IPS-15b (cell line): Measurements from ENCODE around the gene PEX7.
"Not testable (repeated sequence)": the region's sequence is repeated elsewhere in the genome, so short reads cannot be mapped to it uniquely, and the experiment has no call there.

ENCODE experiments used
- H3K27me3 ChIP-seq: one replicate; pipeline ENCODE4 v1.6.1; 2013; ENCODE audit warnings: low read length; ENCODE audit not compliant: control insufficient read depth, insufficient read depth
- H3K36me3 ChIP-seq: one replicate; pipeline ENCODE4 v1.6.1; 2013; ENCODE audit warnings: low read length; ENCODE audit not compliant: control insufficient read depth, insufficient read depth
- H3K4me1 ChIP-seq: one replicate; pipeline ENCODE4 v1.6.1; 2013; ENCODE audit warnings: mild to moderate bottlenecking, low read length; ENCODE audit not compliant: control insufficient read depth, insufficient read depth
- H3K4me3 ChIP-seq: one replicate; pipeline ENCODE4 v1.5.1; 2013; ENCODE audit warnings: low read depth, low read length
- H3K9ac ChIP-seq: one replicate; pipeline ENCODE4 v1.6.1; 2013; ENCODE audit warnings: low read depth, mild to moderate bottlenecking, low read length
- H3K9me3 ChIP-seq: one replicate; pipeline ENCODE4 v1.6.1; 2013; ENCODE audit warnings: mild to moderate bottlenecking, low read length; ENCODE audit not compliant: control insufficient read depth, insufficient read depth

PEX7 gene

DNA sequence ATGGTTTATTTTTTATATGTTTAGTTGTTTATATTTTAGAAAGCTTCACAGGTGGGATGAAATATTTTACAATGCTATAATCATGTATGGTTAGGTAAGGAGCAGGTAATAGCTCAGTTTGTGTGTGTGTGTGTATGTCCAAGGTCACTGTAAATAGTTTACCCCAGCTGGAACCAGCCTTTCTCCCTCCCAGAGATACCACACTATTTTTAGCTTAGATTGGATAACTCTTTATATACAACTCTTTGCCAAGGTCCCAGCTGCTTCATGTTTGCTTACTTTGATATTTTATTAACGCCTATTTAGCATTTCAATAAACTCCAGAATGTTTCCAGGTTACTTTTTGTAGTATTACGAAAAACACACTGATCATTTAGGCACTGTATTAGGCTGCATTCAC lies 1.8 kb upstream of the PEX7 start:
- no peaks in the 10 kb centered on the region for H3K4me1 ChIP-seq
- no peaks in the 10 kb centered on the region for H3K36me3 ChIP-seq
- no peaks in the 10 kb centered on the region for H3K9me3 ChIP-seq
- H3K9ac ChIP-seq = no peak overlapping the region
- no peaks in the 10 kb centered on the region for H3K27me3 ChIP-seq
- no peak overlapping the region for H3K4me3 ChIP-seq

DNA sequence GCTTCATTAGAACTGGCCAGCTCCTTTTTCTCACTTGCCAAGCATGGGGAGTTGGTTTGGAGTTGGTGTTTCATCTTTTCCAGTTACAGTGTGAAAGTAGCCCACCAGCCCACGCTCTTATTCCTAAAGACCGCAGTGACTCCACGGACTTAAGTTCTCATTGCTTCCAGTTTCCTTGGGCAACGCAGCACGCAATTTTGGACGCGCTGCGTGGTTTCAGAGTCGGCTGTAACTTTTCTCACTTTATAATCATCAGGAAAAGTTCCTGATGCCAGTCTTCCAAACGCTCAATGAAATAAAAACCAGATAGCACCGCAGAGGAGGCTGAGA lies 381 bp upstream of the PEX7 start:
- H3K4me1 ChIP-seq = no peaks in the 10 kb centered on the region
- peak overlapping the region; percentile 71 for H3K9ac ChIP-seq
- H3K27me3 ChIP-seq = no peaks in the 10 kb centered on the region
- H3K36me3 ChIP-seq = no peaks in the 10 kb centered on the region
- H3K4me3 ChIP-seq = peak overlapping the region; percentile 85
- H3K9me3 ChIP-seq = no peaks in the 10 kb centered on the region

DNA sequence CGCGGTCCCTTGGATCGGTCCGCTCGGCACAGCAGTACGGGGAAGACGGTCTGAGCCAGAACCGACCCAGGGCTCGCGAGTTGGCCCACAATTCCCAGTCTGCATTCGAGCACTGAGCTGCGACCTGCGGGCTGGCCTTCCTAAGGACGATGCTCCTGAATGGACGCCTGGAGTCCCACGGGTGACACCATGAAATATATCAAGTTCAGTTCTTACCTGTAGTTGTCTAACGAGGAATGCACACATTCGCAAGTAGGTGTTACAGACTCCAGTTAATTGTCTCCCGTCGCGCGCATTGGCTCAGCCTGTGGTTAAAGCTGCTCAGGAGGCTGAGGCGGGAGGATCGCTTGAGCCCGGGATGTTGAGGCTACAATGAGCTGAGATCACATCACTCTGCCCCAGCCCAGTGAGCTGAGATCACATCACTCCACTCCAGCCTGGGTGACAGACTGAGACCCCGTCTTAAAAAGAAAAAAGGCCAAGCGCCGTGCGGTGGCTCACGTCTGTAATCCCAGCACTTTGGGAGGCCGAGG lies 802 bp downstream of the PEX7 start:
- Histone ChIP-seq H3K4me3 (peak overlapping the region; percentile 85), H3K36me3 (no peaks in the 10 kb centered on the region), H3K4me1 (no peaks in the 10 kb centered on the region), H3K9ac (peak overlapping the region; percentile 94), H3K27me3 (no peaks in the 10 kb centered on the region), H3K9me3 (no peaks in the 10 kb centered on the region)

DNA sequence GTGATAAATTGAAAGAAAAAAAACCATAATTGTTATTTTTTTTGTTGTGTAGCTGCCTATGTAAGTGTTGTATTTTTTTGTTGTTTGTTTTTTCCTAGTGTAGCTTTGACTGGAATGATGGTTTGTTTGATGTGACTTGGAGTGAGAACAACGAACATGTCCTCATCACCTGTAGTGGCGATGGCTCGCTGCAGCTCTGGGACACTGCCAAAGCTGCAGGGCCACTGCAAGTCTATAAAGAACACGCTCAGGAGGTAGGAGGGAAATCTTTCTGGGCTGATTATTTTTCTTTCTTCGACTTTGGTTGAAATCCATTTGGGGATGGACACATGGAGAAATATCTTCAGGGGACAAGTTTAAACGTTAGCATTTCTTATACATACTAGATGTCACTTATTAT lies 3.8 kb downstream of the PEX7 start:
- H3K36me3 ChIP-seq = no peaks in the 10 kb centered on the region

DNA sequence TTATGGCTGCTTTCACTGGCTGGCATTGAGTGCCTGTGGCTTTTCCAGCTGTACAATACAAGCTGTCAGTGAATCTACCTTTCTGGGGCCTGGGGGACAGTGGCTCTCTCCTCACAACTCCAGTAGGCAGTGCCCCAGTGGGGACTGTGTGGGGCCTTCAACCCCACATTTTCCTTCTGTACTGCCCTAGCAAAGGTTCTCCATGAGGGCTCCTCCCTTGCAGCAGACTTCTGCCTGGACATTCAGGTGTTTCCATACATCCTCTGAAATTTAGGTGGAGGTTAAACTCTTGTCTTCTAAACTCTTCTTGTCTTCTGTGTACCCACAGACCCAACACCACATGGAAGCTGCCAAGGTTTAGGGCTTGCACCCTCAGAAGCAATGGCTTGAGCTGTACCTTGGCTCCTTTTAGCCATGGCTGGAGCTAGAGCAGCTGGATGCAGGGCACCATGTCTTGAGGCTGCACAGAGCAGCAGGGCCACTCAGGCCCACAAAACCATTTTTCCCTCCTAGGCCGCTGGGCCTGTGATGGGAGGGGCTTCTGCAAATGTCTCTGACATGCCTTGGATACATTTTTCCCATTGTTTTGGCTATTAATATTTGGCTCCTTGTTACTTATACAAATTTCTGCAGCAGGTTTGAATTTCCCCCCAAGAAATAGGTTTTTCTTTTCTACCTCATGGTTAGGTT lies 9.6 kb downstream of the PEX7 start:
- no peaks in the 10 kb centered on the region for H3K27me3 ChIP-seq
- no peak overlapping the region for H3K9ac ChIP-seq
- peaks cover 9% of the 10 kb centered on the region for H3K9me3 ChIP-seq
- H3K4me3 ChIP-seq = no peak overlapping the region
- H3K36me3 ChIP-seq = peaks cover 14% of the 10 kb centered on the region
- H3K4me1 ChIP-seq = no peaks in the 10 kb centered on the region

More for the DNA sequence above, 3.8 kb downstream of the PEX7 start:
- Histone ChIP-seq H3K4me3 (no peak overlapping the region), H3K9me3 (peaks cover 2% of the 10 kb centered on the region), H3K9ac (no peak overlapping the region), H3K4me1 (no peaks in the 10 kb centered on the region), H3K27me3 (no peaks in the 10 kb centered on the region)

DNA sequence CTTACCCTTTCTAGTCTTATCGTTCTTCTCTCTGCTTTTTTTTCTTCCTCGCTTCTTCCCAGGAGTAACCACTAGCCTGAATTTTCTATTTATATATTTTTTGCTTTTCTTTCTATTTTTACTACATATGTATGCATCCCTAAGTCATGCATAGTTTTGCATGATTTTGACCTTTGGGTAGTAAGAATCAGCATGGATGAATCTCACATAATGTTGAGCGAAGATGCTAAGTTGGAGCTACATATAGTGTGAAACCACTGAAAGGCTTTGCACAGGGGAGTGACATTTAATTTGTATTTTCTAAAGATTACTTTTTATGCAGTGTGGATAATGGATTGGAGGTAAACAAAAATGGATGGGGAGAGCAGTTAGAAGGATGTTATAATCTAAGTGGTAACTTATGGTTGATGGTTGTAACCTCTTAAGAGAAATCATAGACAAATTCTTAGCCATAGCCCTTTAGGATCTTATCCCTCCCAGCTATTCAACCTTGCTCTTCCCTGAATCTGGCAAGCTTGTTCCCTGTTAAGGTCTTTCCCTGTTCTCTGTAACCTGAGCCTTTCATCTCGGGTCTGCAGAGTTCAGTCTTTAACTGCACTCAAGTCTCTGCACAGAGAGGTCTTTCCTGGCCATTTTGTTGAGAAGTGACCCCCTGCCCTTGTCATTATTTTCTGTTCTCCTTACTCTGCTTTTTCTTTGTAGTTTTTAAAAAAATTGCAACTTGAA lies 18.0 kb downstream of the PEX7 start:
- no peak overlapping the region for H3K9ac ChIP-seq
- H3K4me3 ChIP-seq = no peak overlapping the region
- no peaks in the 10 kb centered on the region for H3K36me3 ChIP-seq
- no peaks in the 10 kb centered on the region for H3K9me3 ChIP-seq
- no peaks in the 10 kb centered on the region for H3K4me1 ChIP-seq
- no peaks in the 10 kb centered on the region for H3K27me3 ChIP-seq

DNA sequence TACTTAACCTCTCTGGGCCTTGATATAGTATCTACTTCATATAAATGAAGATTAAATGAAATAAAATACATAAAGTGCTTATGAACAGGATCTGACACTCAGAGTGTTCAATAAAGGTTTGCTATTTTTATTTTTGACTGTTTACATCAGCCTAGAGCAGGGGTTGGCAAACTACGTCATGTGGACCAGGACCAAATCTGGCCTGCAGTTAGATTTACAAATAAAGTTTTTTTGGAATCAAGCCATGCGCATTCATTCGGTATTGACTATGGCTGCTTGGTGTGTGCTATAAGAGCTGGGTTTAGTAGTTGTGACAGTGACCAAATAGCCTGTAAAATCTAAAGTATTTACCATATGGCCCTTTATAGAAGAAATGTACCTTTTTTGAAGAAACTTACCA lies 20.8 kb downstream of the PEX7 start:
- no peaks in the 10 kb centered on the region for H3K36me3 ChIP-seq
- no peak overlapping the region for H3K9ac ChIP-seq
- H3K9me3 ChIP-seq = no peaks in the 10 kb centered on the region
- H3K4me1 ChIP-seq = no peaks in the 10 kb centered on the region
- H3K4me3 ChIP-seq = no peak overlapping the region
- H3K27me3 ChIP-seq = no peaks in the 10 kb centered on the region

DNA sequence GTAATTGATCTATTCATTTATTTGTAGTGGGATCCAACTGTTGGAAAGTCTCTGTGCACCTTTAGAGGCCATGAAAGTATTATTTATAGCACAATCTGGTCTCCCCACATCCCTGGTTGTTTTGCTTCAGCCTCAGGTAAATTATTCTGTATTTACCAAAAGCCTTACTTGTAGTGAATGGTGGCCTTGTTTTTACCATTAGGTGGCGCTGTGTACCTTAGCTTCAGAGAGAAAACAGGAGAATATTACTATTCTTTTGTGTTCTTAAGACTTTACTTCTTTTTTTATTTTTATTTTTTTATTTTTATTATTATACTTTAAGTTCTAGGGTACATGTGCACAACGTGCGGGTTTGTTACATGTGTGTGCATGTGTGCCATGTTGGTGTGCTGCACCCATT lies 23.7 kb downstream of the PEX7 start:
- Histone ChIP-seq H3K4me1 (no peaks in the 10 kb centered on the region), H3K9ac (no peak overlapping the region), H3K36me3 (no peaks in the 10 kb centered on the region), H3K9me3 (no peaks in the 10 kb centered on the region), H3K27me3 (no peaks in the 10 kb centered on the region), H3K4me3 (no peak overlapping the region)

DNA sequence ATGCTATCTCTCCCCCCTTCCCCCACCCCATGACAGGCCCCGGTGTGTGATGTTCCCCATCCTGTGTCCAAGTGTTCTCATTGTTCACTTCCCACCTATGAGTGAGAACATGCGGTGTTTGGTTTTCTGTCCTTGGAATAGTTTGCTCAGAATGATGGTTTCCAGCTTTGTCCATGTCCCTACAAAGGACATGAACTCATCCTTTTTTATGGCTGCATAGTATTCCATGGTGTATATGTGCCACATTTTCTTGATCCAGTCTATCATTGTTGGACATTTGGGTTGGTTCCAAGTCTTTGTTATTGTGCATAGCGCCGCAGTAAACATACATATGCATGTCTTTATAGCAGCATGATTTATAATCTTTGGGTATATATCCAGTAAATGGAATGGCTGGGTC lies 24.1 kb downstream of the PEX7 start:
- H3K27me3 ChIP-seq, H3K4me1 ChIP-seq, H3K36me3 ChIP-seq, H3K9me3 ChIP-seq, H3K9ac ChIP-seq, H3K4me3 ChIP-seq: not testable (repeated sequence)

DNA sequence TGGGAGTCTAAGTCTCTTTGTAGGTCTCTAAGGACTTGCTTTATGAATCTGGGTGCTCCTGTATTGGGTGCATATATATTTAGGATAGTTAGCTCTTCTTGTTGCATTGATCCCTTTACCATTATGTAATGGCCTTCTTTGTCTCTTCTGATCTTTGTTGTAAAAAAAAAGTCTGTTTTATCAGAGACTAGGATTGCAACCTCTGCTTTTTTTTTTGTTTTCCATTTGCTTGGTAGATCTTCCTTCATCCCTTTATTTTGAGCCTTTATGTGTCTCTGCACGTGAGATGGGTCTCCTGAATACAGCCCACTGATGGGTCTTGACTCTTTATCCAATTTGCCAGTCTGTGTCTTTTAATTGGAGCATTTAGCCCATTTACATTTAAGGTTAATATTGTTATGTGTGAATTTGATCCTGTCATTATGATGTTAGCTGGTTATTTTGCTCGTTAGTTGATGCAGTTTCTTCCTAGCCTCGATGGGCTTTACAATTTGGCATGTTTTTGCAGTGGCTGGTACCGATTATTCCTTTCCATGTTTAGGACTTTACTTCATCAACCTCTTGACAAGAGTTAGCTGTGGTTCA lies 27.7 kb downstream of the PEX7 start:
- H3K27me3 ChIP-seq, H3K9me3 ChIP-seq, H3K9ac ChIP-seq, H3K4me3 ChIP-seq, H3K4me1 ChIP-seq, H3K36me3 ChIP-seq: not testable (repeated sequence)

DNA sequence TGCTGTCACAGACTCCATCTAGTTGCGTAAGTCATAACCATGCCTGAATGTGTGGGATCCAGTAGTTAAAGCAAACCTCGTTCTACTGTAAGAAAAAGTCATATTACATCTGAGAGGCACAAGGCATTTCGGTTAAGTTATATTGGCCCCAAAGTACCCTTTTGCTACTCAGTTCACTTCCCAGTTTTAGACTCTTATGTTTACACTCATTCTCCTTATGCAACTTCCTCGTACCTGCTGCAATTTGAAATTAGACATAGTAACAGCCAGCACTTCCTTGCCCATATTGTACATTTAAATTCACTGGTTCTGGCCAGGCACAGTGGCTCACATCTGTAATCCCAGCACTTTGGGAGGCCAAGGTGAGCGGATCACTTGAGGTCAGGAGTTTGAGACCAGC lies 37.0 kb downstream of the PEX7 start:
- Histone ChIP-seq H3K9me3 (no peaks in the 10 kb centered on the region), H3K9ac (no peak overlapping the region), H3K27me3 (no peaks in the 10 kb centered on the region), H3K4me3 (no peak overlapping the region), H3K4me1 (no peaks in the 10 kb centered on the region), H3K36me3 (no peaks in the 10 kb centered on the region)

DNA sequence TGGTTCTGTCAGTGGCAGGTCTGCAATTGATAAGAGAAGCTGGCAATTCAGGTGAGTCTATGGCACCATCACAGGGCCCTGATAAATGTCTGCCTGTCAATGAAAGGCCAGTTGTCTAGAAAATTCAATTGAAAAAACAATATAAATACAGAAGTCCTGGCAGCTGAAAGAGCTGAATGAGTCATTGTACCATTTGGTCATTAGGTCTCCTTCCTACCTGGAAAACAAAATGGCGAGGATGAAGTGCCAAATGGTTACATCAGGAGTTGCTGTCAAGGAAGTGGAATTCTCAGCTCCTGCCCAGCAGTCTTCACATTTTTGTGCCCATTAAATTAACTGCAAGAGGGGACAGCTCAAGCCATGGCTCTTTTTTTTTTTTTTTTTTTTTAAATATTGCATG lies 37.7 kb downstream of the PEX7 start:
- no peak overlapping the region for H3K9ac ChIP-seq
- H3K36me3 ChIP-seq = no peaks in the 10 kb centered on the region
- H3K4me3 ChIP-seq = no peak overlapping the region
- no peaks in the 10 kb centered on the region for H3K9me3 ChIP-seq
- H3K27me3 ChIP-seq = no peaks in the 10 kb centered on the region
- no peaks in the 10 kb centered on the region for H3K4me1 ChIP-seq
